Measurements from ENCODE around the gene KLHL24.

- TF ChIP-seq CTCF (conservative IDR thresholded peaks at IDR 0.05; ENCODE audit: low read depth, low read length) (no peak), EZH2 (IDR thresholded peaks at IDR 0.05; ENCODE audit: low read length, unreplicated experiment) (no peak), EZH2phosphoT487 (IDR thresholded peaks at IDR 0.05; ENCODE audit: borderline replicate concordance, low read length) (no peak)
These were observed 94.9 kb downstream of the KLHL24 start for GRCh38 chr3:183730361-183730760.

Measured in PC-3 (cell line).